Spinal cord (tissue), 10 donors: Measurements from ENCODE around the gene TMEM18. TPM values are rescaled to one million over a fixed set of nuclear protein-coding genes. Genes with fewer than 3 reads are reported as not detected.

Source experiments
- DNase-seq, 6 donors: peaks; one replicate each; pipeline versions ENCODE4 v3.0.0 to v3.0.0-alpha.2; 2013 to 2015; ENCODE audit warnings: low spot score in 6 of 6, low read depth in 4 of 6
- H3K27ac ChIP-seq: one replicate; pipeline ENCODE4 v1.5.1; 2013; ENCODE audit warnings: low read depth, low read length, control low read depth
- H3K27me3 ChIP-seq: one replicate; pipeline ENCODE4 v1.6.1; 2013; ENCODE audit warnings: low read length; ENCODE audit not compliant: control insufficient read depth, insufficient read depth
- H3K36me3 ChIP-seq: one replicate; pipeline ENCODE4 v1.6.1; 2013; ENCODE audit warnings: low read length; ENCODE audit not compliant: control insufficient read depth, insufficient read depth
- H3K4me1 ChIP-seq: one replicate; pipeline ENCODE4 v1.6.1; 2013; ENCODE audit warnings: low read length; ENCODE audit not compliant: control insufficient read depth, insufficient read depth
- H3K4me3 ChIP-seq: one replicate; pipeline ENCODE4 v1.5.1; 2013; ENCODE audit warnings: low read depth, low read length, control low read depth
- H3K9me3 ChIP-seq: one replicate; pipeline ENCODE4 v1.6.1; 2013; ENCODE audit warnings: low read length; ENCODE audit not compliant: control insufficient read depth, insufficient read depth
- WGBS: methylation state at CpG from one replicate; pipeline ENCODE4 v1.1.5; 2013; ENCODE audit warnings: missing lambda C conversion rate; ENCODE audit not compliant: insufficient coverage; 5-methylcytosine and 5-hydroxymethylcytosine counted together
- polyA plus RNA-seq, 2 donors: library from polyadenylated mRNA; unstranded; fragments of 120-200 nt; gene quantifications; one replicate each; pipeline ENCODE4 v1.2.1, GENCODE V29; 2013; ENCODE audit not compliant: insufficient read length in 2 of 2
- total RNA-seq, 2 donors: library from RNA; depleted of rRNA in 1 of 2; stranded (reverse); fragments of 120-200 nt in 1 of 2; fragments of >200 nt in 1 of 2; gene quantifications; one replicate each; pipeline versions ENCODE4 v1.2.3 to v1.2.4, GENCODE V29; 2013 to 2014
- donor health status: healthy.

TMEM18 gene
- total and polyA plus RNA-seq, 4 donors = 29.3 to 55.6 (median 50.4) TPM

GRCh38 chr2:632471-632870 lies 44.7 kb downstream of the TMEM18 start:
- H3K4me3 ChIP-seq = no peak overlapping the region
- peaks cover 3% of the 10 kb centered on the region for H3K36me3 ChIP-seq
- H3K27me3 ChIP-seq = peaks cover 5% of the 10 kb centered on the region
- H3K4me1 ChIP-seq = peaks cover 8% of the 10 kb centered on the region
- DNase-seq = no peak
- no peak overlapping the region for H3K27ac ChIP-seq
- no peaks in the 10 kb centered on the region for H3K9me3 ChIP-seq

DNA sequence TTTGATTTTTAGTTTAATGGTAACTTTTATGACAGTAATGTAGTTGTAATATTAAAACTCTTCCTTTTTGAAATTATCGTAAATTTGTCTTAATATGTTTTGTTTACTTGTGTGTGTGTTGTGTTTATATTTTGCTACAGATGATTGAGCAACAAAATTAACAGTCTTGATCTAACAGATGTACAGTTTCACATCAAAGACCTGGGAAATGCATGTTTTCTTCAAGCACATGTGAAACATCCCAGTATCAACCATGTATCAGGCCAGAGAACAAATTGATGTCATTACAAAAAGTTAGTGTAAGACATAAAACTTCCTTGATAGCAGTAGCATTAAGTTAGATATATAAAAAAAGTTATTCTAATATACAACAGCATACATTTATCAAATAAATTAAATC lies 45.5 kb downstream of the TMEM18 start:
- Histone ChIP-seq H3K27ac (no peak overlapping the region), H3K36me3 (peaks cover 3% of the 10 kb centered on the region), H3K4me3 (no peak overlapping the region), H3K4me1 (peaks cover 5% of the 10 kb centered on the region), H3K27me3 (peaks cover 5% of the 10 kb centered on the region), H3K9me3 (no peaks in the 10 kb centered on the region)
- WGBS = no CpG with 5 or more reads among the region's 1 CpG
- no peak for DNase-seq

DNA sequence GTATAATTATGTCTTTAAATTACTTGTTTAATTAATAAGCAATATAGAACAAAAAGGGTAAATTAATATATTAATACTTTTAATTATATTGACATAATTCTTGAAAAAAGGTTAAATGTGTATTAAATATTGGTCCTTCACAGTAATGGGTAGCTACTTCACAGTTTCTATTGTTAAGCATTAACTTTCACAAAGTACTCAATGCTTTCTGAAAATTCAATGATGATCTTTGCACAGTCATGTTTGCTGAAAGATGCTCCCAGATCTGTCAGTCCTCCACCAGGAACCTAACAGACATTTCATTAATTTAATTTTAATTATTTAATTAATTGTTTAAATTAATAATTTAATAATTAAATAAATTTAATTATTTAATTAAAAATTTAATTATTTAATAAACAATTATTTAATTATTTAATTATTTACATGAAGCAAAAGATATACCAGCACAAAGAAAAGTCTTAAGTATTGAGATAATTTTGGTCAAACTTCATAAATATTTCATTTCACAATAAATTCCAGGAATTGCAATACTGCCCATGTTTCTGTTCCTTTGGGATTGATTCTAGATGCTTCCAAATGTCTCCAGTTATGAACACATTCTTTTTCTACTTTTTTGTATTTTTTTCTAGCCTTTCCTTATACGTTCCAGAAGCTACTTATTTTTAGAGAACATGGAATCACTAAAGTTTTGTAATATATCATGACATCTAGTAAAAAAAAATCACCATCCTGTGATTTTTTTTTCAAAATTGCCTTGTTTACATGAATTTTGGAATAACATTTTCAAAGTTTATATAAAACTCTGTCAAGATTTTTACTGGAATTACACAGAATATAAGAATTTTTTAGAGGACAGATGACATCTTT lies 46.5 kb downstream of the TMEM18 start:
- no peak for DNase-seq
- Histone ChIP-seq H3K27ac (no peak overlapping the region), H3K4me3 (no peak overlapping the region), H3K36me3 (no peaks in the 10 kb centered on the region), H3K27me3 (no peaks in the 10 kb centered on the region), H3K9me3 (no peaks in the 10 kb centered on the region), H3K4me1 (peaks cover 7% of the 10 kb centered on the region)
- no CpG with 5 or more reads among the region's 1 CpG for WGBS

DNA sequence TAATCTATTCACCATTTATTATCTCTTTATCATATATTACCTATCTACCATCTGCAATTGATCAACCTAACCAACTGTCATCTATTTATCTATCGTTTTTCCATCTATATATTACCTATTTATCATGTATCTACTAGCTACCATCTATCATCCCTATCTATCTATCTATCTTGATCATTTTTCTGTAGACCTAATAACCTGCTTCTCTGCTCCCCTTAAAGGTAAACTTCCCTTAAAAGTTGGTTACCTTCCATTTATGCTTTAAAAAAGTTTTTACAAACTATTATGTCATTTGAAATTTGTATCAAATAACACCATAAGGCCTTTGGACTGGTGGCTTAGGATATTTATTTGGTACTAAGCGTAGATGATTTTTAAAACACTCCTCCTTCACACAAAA lies 47.2 kb downstream of the TMEM18 start:
- WGBS = no CpG with 5 or more reads among the region's 2 CpGs
- no peak for DNase-seq

DNA sequence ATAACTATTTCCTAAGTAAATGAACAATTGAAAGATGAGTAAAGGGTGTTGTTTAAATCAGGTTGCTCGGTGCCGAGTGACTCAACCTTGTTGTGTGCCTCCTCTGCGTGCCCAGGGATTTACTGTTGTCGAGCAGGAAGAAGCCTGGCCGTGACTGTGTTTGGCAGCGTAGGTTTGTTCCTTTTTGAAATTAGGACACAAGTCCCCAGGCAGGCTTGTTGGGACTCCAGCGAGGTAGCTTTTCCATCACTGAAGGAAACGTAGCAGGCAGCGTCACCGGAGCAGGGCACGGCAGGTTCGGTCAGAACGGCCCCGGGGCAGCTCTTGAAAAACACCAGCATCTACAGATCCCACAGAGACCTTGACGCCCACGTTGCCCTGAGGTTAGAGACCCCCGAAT lies 48.6 kb downstream of the TMEM18 start:
- no peak overlapping the region for H3K27ac ChIP-seq
- 86% methylated on average over 13 of the region's 17 CpGs for WGBS
- DNase-seq = no peak
- peaks cover 19% of the 10 kb centered on the region for H3K4me1 ChIP-seq
- H3K9me3 ChIP-seq = no peaks in the 10 kb centered on the region
- H3K27me3 ChIP-seq = no peaks in the 10 kb centered on the region
- no peaks in the 10 kb centered on the region for H3K36me3 ChIP-seq
- H3K4me3 ChIP-seq = no peak overlapping the region

More for the DNA sequence above, 47.2 kb downstream of the TMEM18 start:
- H3K9me3 ChIP-seq = no peaks in the 10 kb centered on the region
- no peaks in the 10 kb centered on the region for H3K27me3 ChIP-seq
- peaks cover 14% of the 10 kb centered on the region for H3K4me1 ChIP-seq
- no peak overlapping the region for H3K4me3 ChIP-seq
- H3K36me3 ChIP-seq = no peaks in the 10 kb centered on the region
- H3K27ac ChIP-seq = no peak overlapping the region

DNA sequence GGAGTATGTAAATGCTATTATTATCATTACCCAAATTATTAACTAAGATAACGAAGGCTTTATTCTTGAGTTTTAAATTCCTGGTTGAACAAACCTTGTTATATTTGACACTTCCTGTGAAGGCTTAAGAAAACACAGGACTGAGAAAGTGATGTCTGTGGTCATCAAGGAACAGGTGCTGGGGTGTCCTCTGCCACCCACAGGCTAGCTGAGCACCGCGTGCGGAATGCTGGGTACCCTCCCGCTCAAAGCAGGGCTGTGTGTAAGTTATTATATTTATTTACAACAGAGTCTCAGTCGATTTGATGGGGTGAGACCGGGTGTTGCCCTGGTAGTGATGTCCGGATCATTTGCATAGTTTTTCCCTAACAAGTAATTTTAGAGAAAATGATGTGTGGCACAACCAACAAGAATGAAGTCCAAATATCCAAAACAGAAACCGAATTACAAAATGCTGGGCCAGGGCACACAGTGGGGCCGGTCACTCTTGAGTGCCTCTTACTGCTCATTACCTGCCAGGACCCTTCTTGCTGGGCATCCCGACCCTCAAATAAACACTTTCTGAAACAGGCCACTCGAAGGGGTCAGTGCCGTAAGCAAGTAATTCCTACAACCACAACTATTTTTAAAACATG lies 49.2 kb downstream of the TMEM18 start:
- H3K27ac ChIP-seq = no peak overlapping the region
- no peak overlapping the region for H3K4me3 ChIP-seq
- H3K27me3 ChIP-seq = no peaks in the 10 kb centered on the region
- WGBS = 89% methylated on average over 4 of the region's 13 CpGs
- peaks cover 19% of the 10 kb centered on the region for H3K4me1 ChIP-seq
- DNase-seq = no peak
- no peaks in the 10 kb centered on the region for H3K9me3 ChIP-seq
- H3K36me3 ChIP-seq = no peaks in the 10 kb centered on the region

GRCh38 chr2:627340-627709 lies 49.9 kb downstream of the TMEM18 start:
- no peaks in the 10 kb centered on the region for H3K27me3 ChIP-seq
- H3K36me3 ChIP-seq = no peaks in the 10 kb centered on the region
- H3K27ac ChIP-seq = no peak overlapping the region
- WGBS = 94% methylated on average over 7 of the region's 9 CpGs
- no peak overlapping the region for H3K4me3 ChIP-seq
- DNase-seq = no peak
- H3K4me1 ChIP-seq = peaks cover 19% of the 10 kb centered on the region
- no peaks in the 10 kb centered on the region for H3K9me3 ChIP-seq

DNA sequence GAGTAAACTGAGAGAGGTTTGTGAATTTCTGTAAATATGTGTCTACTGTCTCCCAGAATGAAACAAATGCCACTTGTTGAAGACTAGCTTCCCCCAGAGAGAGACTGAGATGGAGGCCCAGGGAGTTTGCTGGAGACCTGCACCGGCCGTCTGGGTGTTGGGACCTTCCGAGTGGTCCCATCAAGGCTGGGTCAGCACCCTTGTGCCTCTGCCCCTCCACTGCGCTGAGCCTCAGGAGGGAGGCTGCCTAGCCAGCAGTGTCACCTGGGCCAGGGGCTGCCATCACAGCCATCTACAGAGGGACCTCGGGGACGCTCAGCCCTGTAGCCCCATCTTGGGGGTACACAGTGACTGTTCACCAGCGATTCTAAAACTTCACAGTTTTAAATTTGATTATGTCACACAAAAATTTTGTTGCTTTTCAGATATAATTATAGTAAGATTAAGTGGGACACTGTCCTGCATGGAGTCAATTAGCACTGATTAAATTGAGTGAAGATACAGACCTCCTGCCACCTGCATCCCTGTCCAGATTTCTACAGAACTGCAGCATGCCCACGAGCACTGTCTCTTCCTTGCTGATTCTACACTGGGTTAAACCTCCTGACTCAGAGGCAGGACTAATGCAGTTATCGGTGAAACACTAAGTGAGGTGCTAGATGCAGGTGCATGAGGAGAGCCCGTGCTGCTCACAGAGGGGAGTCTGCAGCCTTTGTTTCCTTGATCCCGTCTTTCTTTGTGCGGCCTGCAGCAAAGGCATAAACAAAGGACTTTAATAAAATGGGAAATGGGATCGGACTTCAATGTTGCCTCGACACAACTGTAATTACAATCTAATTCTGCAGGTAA lies 50.5 kb downstream of the TMEM18 start:
- Histone ChIP-seq H3K9me3 (no peaks in the 10 kb centered on the region), H3K27ac (no peak overlapping the region), H3K36me3 (no peaks in the 10 kb centered on the region), H3K4me1 (peaks cover 19% of the 10 kb centered on the region), H3K27me3 (no peaks in the 10 kb centered on the region), H3K4me3 (no peak overlapping the region)
- no peak for DNase-seq
- 90% methylated on average over 6 of the region's 14 CpGs for WGBS

DNA sequence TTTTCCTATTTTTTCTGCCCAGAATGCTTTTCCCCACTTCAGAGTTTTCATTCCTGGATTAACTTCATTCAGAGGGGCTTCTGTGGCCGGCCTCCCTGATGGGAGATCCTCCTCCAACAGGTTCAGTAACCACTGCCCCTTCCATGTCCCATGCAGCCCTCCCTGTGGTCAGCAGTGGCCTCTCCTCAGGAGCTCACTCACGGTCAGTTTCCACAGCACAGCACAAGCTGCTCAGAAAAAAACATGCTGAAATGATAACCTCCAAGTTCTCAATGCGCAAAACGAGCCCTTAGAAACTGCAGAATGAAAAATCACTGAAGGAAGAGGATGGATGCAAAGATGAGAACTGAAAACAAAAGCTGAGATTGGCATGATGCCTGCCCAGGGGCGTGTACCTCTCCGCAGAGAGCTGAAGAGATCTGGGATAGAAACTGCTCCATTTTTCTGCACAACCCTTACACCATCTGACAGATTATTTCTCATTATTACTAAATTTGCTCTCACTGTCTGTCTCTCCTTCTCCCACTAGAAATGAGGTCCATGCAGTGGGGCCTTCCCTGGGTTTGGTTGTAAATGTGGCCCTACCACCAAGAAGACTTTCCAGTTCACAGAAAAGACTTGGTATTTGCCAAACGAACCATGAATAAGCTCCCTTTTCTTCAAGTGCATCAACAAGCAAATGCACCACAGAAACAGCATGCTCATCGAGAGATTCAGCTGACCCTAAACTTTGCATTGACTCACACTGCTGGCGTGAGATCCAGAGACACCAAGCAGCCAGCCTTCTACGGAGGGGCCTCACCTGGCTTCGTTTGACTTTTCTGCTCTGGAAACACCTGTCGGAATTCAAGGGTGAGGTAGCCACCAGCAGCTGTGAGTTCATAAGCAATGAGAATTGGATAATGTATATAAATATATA lies 51.5 kb downstream of the TMEM18 start:
- Histone ChIP-seq H3K27me3 (no peaks in the 10 kb centered on the region), H3K9me3 (no peaks in the 10 kb centered on the region), H3K27ac (no peak overlapping the region), H3K36me3 (no peaks in the 10 kb centered on the region), H3K4me3 (no peak overlapping the region), H3K4me1 (peaks cover 19% of the 10 kb centered on the region)
- WGBS = 43% methylated on average over 9 of the region's 12 CpGs
- peak in 2 of 6 donors; percentile 22 to 27 for DNase-seq
